Calu3 (cell line): Measurements from ENCODE around the gene SCAP. TPM values are rescaled to one million over a fixed set of nuclear protein-coding genes. Genes with fewer than 3 reads are reported as not detected.

Experiments
- BruUV-seq: library from RNA; stranded (reverse); fragments of 400-500 nt; replicated peaks from 2 replicates; lab custom pipeline; 2021; lab: Mats Ljungman, UMichigan
- CTCF ChIA-PET: fragments of 300-600 bp; sonication (Branson Sonifier 250); formaldehyde crosslinking; loops from one replicate; lab custom pipeline; 2022; ENCODE audit warnings: antibody characterized with exemption; lab: Charles Lee
- DNase-seq: peaks from one replicate; pipeline ENCODE4 v3.0.0; 2022
- H3K27ac Mint-ChIP-seq: one replicate; pipeline ENCODE4 v1.8.0; 2022; ENCODE audit warnings: mixed read lengths; ENCODE audit not compliant: unreplicated experiment
- H3K27me3 Mint-ChIP-seq: one replicate; pipeline ENCODE4 v1.8.0; 2022; ENCODE audit warnings: mixed read lengths; ENCODE audit not compliant: unreplicated experiment
- H3K36me3 Mint-ChIP-seq: one replicate; pipeline ENCODE4 v1.8.0; 2022; ENCODE audit warnings: mild to moderate bottlenecking, moderate library complexity, mixed read lengths; ENCODE audit not compliant: insufficient read depth, unreplicated experiment
- H3K4me1 Mint-ChIP-seq: one replicate; pipeline ENCODE4 v1.8.0; 2022; ENCODE audit warnings: mild to moderate bottlenecking, low read depth, mixed read lengths; ENCODE audit not compliant: unreplicated experiment
- H3K4me3 Mint-ChIP-seq: one replicate; pipeline ENCODE4 v1.8.0; 2022; ENCODE audit warnings: mild to moderate bottlenecking, low read depth, moderate library complexity, mixed read lengths; ENCODE audit not compliant: unreplicated experiment
- H3K9me3 Mint-ChIP-seq: one replicate; pipeline ENCODE4 v1.8.0; 2022; ENCODE audit warnings: low read depth, mixed read lengths; ENCODE audit not compliant: unreplicated experiment
- CTCF ChIP-seq: fragments of 200-600 bp; IDR thresholded peaks from one replicate; pipeline ENCODE4 v1.8.0; 2022; ENCODE audit warnings: antibody characterized with exemption; ENCODE audit not compliant: unreplicated experiment
- intact Hi-C: fragments of 100-400 bp; cut with micrococcal nuclease; formaldehyde crosslinking; loops from one replicate; pipeline ENCODE4 v1.10.0; 2022; ENCODE audit not compliant: unreplicated experiment
- total RNA-seq: library from RNA; stranded (reverse); gene quantifications from 2 replicates; pipeline ENCODE4 v1.2.3, GENCODE V29; 2022

Gene SCAP
- total RNA-seq, 1 experiment from 2014 or later: 74.2 TPM

- Mint-ChIP-seq H3K27ac (no peak overlapping the region), H3K27me3 (no peaks in the 10 kb centered on the region), H3K9me3 (no peaks in the 10 kb centered on the region), H3K36me3 (peaks cover 11% of the 10 kb centered on the region), H3K4me3 (no peak overlapping the region), H3K4me1 (peaks cover 16% of the 10 kb centered on the region)
- no peak for DNase-seq
- CTCF ChIA-PET: interaction anchor here (0.6 kb wide), 1 partner anchor 18 kb away, joined by 3 read pairs; no protein-coding TSS in a partner anchor
- TF ChIP-seq CTCF: no peak
- BruUV-seq: no TSS peak
- intact Hi-C loops: no loop called here
Measured at GRCh38 chr3:47429476-47430270, 46.1 kb downstream of the SCAP start.

- Mint-ChIP-seq H3K27ac (no peak overlapping the region), H3K4me3 (no peak overlapping the region), H3K4me1 (peaks cover 7% of the 10 kb centered on the region), H3K27me3 (no peaks in the 10 kb centered on the region), H3K9me3 (no peaks in the 10 kb centered on the region), H3K36me3 (peaks cover 11% of the 10 kb centered on the region)
- intact Hi-C loops: no loop called here
- no peak for TF ChIP-seq CTCF
- no peak for DNase-seq
- CTCF ChIA-PET: interaction anchor here (0.5 kb wide), 1 partner anchor 13 kb away, joined by 6 read pairs; no protein-coding TSS in a partner anchor
- BruUV-seq: no TSS peak
Measured at GRCh38 chr3:47428662-47429061, 47.1 kb downstream of the SCAP start.

- intact Hi-C loops: no loop called here
- Mint-ChIP-seq H3K27ac (no peak overlapping the region), H3K9me3 (no peaks in the 10 kb centered on the region), H3K4me3 (no peak overlapping the region), H3K27me3 (no peaks in the 10 kb centered on the region), H3K36me3 (peaks cover 17% of the 10 kb centered on the region), H3K4me1 (no peaks in the 10 kb centered on the region)
- BruUV-seq: no TSS peak
- TF ChIP-seq CTCF: no peak
- DNase-seq: no peak
- CTCF ChIA-PET: no interaction called here
Measured at GRCh38 chr3:47427866-47428265, 47.9 kb downstream of the SCAP start.

- intact Hi-C loops: no loop called here
- H3K9me3 Mint-ChIP-seq: no peaks in the 10 kb centered on the region
- no peaks in the 10 kb centered on the region for H3K4me1 Mint-ChIP-seq
- peaks cover 34% of the 10 kb centered on the region for H3K36me3 Mint-ChIP-seq
- CTCF ChIA-PET: no interaction called here
- no peak overlapping the region for H3K4me3 Mint-ChIP-seq
- DNase-seq: no peak
- H3K27me3 Mint-ChIP-seq: no peaks in the 10 kb centered on the region
- BruUV-seq: no TSS peak
- no peak overlapping the region for H3K27ac Mint-ChIP-seq
- TF ChIP-seq CTCF: no peak
Measured at GRCh38 chr3:47425959-47426358, 49.8 kb downstream of the SCAP start.
